Ovary (tissue), 3 donors: ENCODE data around the gene THEMIS.

Source experiments
- CTCF ChIP-seq, 3 donors: fragments of 450-650 bp in 2 of 3; fragments of 200-600 bp in 1 of 3; IDR thresholded peaks; one replicate each; pipeline versions ENCODE4 v1.5.1 to v1.8.0; 2016 to 2022; ENCODE audit warnings: antibody characterized with exemption in 3 of 3, mild to moderate bottlenecking in 1 of 3
- POLR2A ChIP-seq: fragments of 450-650 bp; IDR thresholded peaks from one replicate; pipeline ENCODE4 v1.6.1; 2017; ENCODE audit warnings: antibody characterized with exemption, mild to moderate bottlenecking, moderate library complexity
- donor health status: DM: no; HTN: no; CAD: no.

- TF ChIP-seq CTCF (IDR thresholded peaks at IDR 0.05), result no peak
- TF ChIP-seq POLR2A, result no peak
Observed at GRCh38 chr6:127937102-127937501, 36.2 kb upstream of the THEMIS start.
